IMR-90 (cell line): ENCODE measurements around the gene MAOA. TPM values are rescaled to one million over a fixed set of nuclear protein-coding genes. Genes with fewer than 3 reads are reported as not detected.

ENCODE experiments used
- ATAC-seq: fragments of 200-7000 bp; cut with Tn5 transposase; 2 replicates; pipeline ENCODE4 v1.9.1; 2020; ENCODE audit warnings: low read depth, mild to moderate bottlenecking, moderate library complexity
- BruUV-seq: library from RNA; stranded (reverse); fragments of 400-500 nt; replicated peaks from 2 replicates; lab custom pipeline; 2021; lab: Mats Ljungman, UMichigan
- CTCF ChIA-PET: fragments of 300-600 bp; formaldehyde crosslinking; extraction: SDS; loops from one replicate; lab custom pipeline; 2021; ENCODE audit warnings: antibody characterized with exemption; lab: Yijun Ruan, JAX
- POLR2A ChIA-PET: fragments of 300-600 bp; sonication (Branson Sonifier 250); formaldehyde crosslinking; loops from one replicate; lab custom pipeline; 2022; ENCODE audit warnings: antibody characterized with exemption; ENCODE audit not compliant: unreplicated experiment; lab: Charles Lee
- DNase-seq: peaks from one replicate; pipeline ENCODE4 v3.0.0; 2013
- H2AFZ ChIP-seq: replicated peaks from 2 replicates; pipeline ENCODE3; 2013; ENCODE audit warnings: low read length, mild to moderate bottlenecking; ENCODE audit not compliant: poor library complexity
- H2AK5ac ChIP-seq: 2 replicates; pipeline ENCODE4 v1.6.1; 2013; ENCODE audit warnings: low read depth, low read length, inconsistent platforms
- H2AK9ac ChIP-seq: replicated peaks from 2 replicates; pipeline ENCODE3; 2013; ENCODE audit warnings: mild to moderate bottlenecking, low read depth, low read length, moderate library complexity; ENCODE audit not compliant: poor library complexity
- H2BK120ac ChIP-seq: 2 replicates; pipeline ENCODE4 v1.6.1; 2013; ENCODE audit warnings: low read depth, low read length, inconsistent platforms
- H2BK15ac ChIP-seq: 3 replicates; pipeline ENCODE4 v1.6.1; 2013; ENCODE audit warnings: low read depth, low read length, inconsistent platforms
- H2BK20ac ChIP-seq: 2 replicates; pipeline ENCODE4 v1.6.1; 2013; ENCODE audit warnings: low read depth, mild to moderate bottlenecking, inconsistent platforms, low read length, moderate library complexity
- H2BK5ac ChIP-seq: 2 replicates; pipeline ENCODE4 v1.6.1; 2013; ENCODE audit warnings: mild to moderate bottlenecking, low read depth, low read length, inconsistent platforms; ENCODE audit not compliant: poor library complexity, severe bottlenecking
- H3K14ac ChIP-seq: replicated peaks from 2 replicates; pipeline ENCODE4 v1.6.1; 2013; ENCODE audit warnings: low read depth, low read length, inconsistent platforms
- H3K18ac ChIP-seq: 2 replicates; pipeline ENCODE4 v1.6.1; 2013; ENCODE audit warnings: low read depth, low read length, control low read depth
- H3K23ac ChIP-seq: 2 replicates; pipeline ENCODE4 v1.6.1; 2013; ENCODE audit warnings: low read depth, low read length, inconsistent platforms
- H3K27ac ChIP-seq: 2 replicates; pipeline ENCODE4 v1.5.1; 2013; ENCODE audit warnings: mild to moderate bottlenecking, control low read depth, low read length; ENCODE audit not compliant: insufficient read depth
- H3K27me3 ChIP-seq: 2 replicates; pipeline ENCODE4 v1.6.1; 2013; ENCODE audit warnings: low read length; ENCODE audit not compliant: control insufficient read depth, insufficient read depth
- H3K36me3 ChIP-seq: 2 replicates; pipeline ENCODE4 v1.6.1; 2013; ENCODE audit warnings: low read length, mixed read lengths; ENCODE audit not compliant: control insufficient read depth, insufficient read depth
- H3K4ac ChIP-seq: 2 replicates; pipeline ENCODE4 v1.6.1; 2013; ENCODE audit warnings: low read depth, low read length, inconsistent platforms
- H3K4me1 ChIP-seq: 2 replicates; pipeline ENCODE4 v1.6.1; 2013; ENCODE audit warnings: low read length, mixed read lengths; ENCODE audit not compliant: control insufficient read depth, insufficient read depth
- H3K4me2 ChIP-seq: 2 replicates; pipeline ENCODE4 v1.6.1; 2013; ENCODE audit warnings: low read depth, mild to moderate bottlenecking, control low read depth, low read length, moderate library complexity
- H3K4me3 ChIP-seq: 2 replicates; pipeline ENCODE4 v1.5.1; 2013; ENCODE audit warnings: low read depth, mild to moderate bottlenecking, control low read depth, low read length, moderate library complexity; ENCODE audit not compliant: insufficient read depth
- H3K56ac ChIP-seq: 2 replicates; pipeline ENCODE4 v1.6.1; 2013; ENCODE audit warnings: low read length, inconsistent platforms; ENCODE audit not compliant: insufficient read depth; ENCODE audit errors: extremely low read depth
- H3K79me1 ChIP-seq, 2 experiments: 2 replicates each; pipeline ENCODE4 v1.6.1; 2013; ENCODE audit warnings: low read length in 2 of 2, inconsistent platforms in 1 of 2, low read depth in 1 of 2
- H3K9ac ChIP-seq: 2 replicates; pipeline ENCODE4 v1.6.1; 2013; ENCODE audit warnings: low read depth, low read length, control low read depth
- H3K9me1 ChIP-seq: 2 replicates; pipeline ENCODE4 v1.6.1; 2013; ENCODE audit warnings: low read length, inconsistent platforms; ENCODE audit not compliant: insufficient read depth
- H3K9me3 ChIP-seq: 2 replicates; pipeline ENCODE4 v1.6.1; 2013; ENCODE audit warnings: low read length; ENCODE audit not compliant: control insufficient read depth, insufficient read depth
- H4K20me1 ChIP-seq: 2 replicates; pipeline ENCODE4 v1.6.1; 2013; ENCODE audit warnings: low read length, inconsistent platforms; ENCODE audit not compliant: insufficient read depth
- H4K5ac ChIP-seq: 2 replicates; pipeline ENCODE4 v1.6.1; 2013; ENCODE audit warnings: mild to moderate bottlenecking, low read depth, low read length, control low read depth
- H4K8ac ChIP-seq, 2 experiments: 2 replicates each; pipeline ENCODE4 v1.6.1; 2013; ENCODE audit warnings: low read depth in 2 of 2, low read length in 2 of 2, control low read depth in 1 of 2, inconsistent platforms in 1 of 2
- H4K91ac ChIP-seq: 2 replicates; pipeline ENCODE4 v1.6.1; 2013; ENCODE audit warnings: low read depth, low read length, inconsistent platforms; ENCODE audit not compliant: insufficient read depth
- CHD1 ChIP-seq: IDR thresholded peaks from 2 replicates; pipeline ENCODE4 v1.6.1; 2012; ENCODE audit warnings: low read depth, low read length, improper control_type of control experiment
- CTCF ChIP-seq: conservative IDR thresholded peaks from 2 replicates; pipeline ENCODE4 v1.5.1; 2012; ENCODE audit warnings: mild to moderate bottlenecking, low read depth, low read length, improper control_type of control experiment
- ELK1 ChIP-seq: fragments of 150-350 bp; IDR thresholded peaks from 2 replicates; pipeline ENCODE4 v1.6.1; 2016; ENCODE audit warnings: low read depth, mild to moderate bottlenecking, low read length, moderate library complexity, borderline replicate concordance
- FOS ChIP-seq: fragments of 150-350 bp; IDR thresholded peaks from 2 replicates; pipeline ENCODE4 v1.6.1; 2016; ENCODE audit warnings: low read depth, low read length
- MAZ ChIP-seq: IDR thresholded peaks from 2 replicates; pipeline ENCODE4 v1.6.1; 2012; ENCODE audit warnings: low read depth, mild to moderate bottlenecking, low read length, improper control_type of control experiment, moderate library complexity, borderline replicate concordance
- MXI1 ChIP-seq: IDR thresholded peaks from 2 replicates; pipeline ENCODE4 v1.6.1; 2012; ENCODE audit warnings: low read depth, mild to moderate bottlenecking, low read length, moderate library complexity, borderline replicate concordance
- NFE2L2 ChIP-seq: fragments of 150-350 bp; IDR thresholded peaks from 2 replicates; pipeline ENCODE4 v1.6.1; 2016; ENCODE audit warnings: low read depth, mild to moderate bottlenecking, low read length
- POLR2A ChIP-seq: IDR thresholded peaks from 2 replicates; pipeline ENCODE4 v1.6.1; 2012; ENCODE audit warnings: mild to moderate bottlenecking, low read depth, low read length
- RAD21 ChIP-seq: IDR thresholded peaks from 2 replicates; pipeline ENCODE4 v1.6.1; 2012; ENCODE audit warnings: low read length, improper control_type of control experiment
- RCOR1 ChIP-seq: IDR thresholded peaks from 2 replicates; pipeline ENCODE4 v1.6.1; 2012; ENCODE audit warnings: mild to moderate bottlenecking, low read length, improper control_type of control experiment; ENCODE audit not compliant: insufficient replicate concordance
- RFX5 ChIP-seq: IDR thresholded peaks from 2 replicates; pipeline ENCODE4 v1.8.0; 2012; ENCODE audit warnings: low read depth, mild to moderate bottlenecking, low read length, moderate library complexity
- SMC3 ChIP-seq: fragments of 150-350 bp; IDR thresholded peaks from 2 replicates; pipeline ENCODE4 v1.6.1; 2016; ENCODE audit warnings: low read depth, mild to moderate bottlenecking, antibody characterized with exemption, low read length, moderate library complexity
- USF2 ChIP-seq: fragments of 150-350 bp; IDR thresholded peaks from 2 replicates; pipeline ENCODE4 v1.6.1; 2017; ENCODE audit warnings: mild to moderate bottlenecking, antibody characterized with exemption, low read length, low read depth
- WGBS, 2 experiments: methylation state at CpG; one replicate each; pipeline versions ENCODE4 v1.1.5 to v1.1.7; 2013; ENCODE audit warnings: missing lambda C conversion rate in 2 of 2; ENCODE audit not compliant: insufficient read length in 1 of 2; ENCODE audit errors: extremely low coverage in 2 of 2; 5-methylcytosine and 5-hydroxymethylcytosine counted together
- dilution Hi-C: fragments of 300-500 bp; cut with HindIII; formaldehyde crosslinking; loops from one replicate; pipeline ENCODE4 v1.14.3; 2018; ENCODE audit warnings: low sequenced_read_pairs; ENCODE audit not compliant: unreplicated experiment
- in situ Hi-C: fragments of 300-500 bp; cut with MboI; formaldehyde crosslinking; loops from 3 replicates; pipeline ENCODE4 v1.14.3; 2019; ENCODE audit warnings: low sequenced_read_pairs, inconsistent platforms, mixed read lengths
- intact Hi-C: fragments of 100-400 bp; cut with micrococcal nuclease; formaldehyde crosslinking; loops from 2 replicates; pipeline ENCODE4 v1.10.0; 2022
- polyA plus RNA-seq, 3 experiments: library from polyadenylated mRNA; depleted of rRNA; stranded (reverse); fragments of >200 nt; gene quantifications; 2 replicates each; pipeline ENCODE4 v1.2.3, GENCODE V29; 2012; ENCODE audit warnings: low replicate concordance in 1 of 3
- total RNA-seq: library from RNA; depleted of rRNA; stranded (reverse); fragments of >200 nt; gene quantifications from 2 replicates; pipeline ENCODE4 v1.2.3, GENCODE V29; 2012

The MAOA gene
- total and polyA plus RNA-seq, 2 of the 4 experiments (the other 2 are of a cell fraction) = 0.14 to 0.36 TPM

- Histone ChIP-seq H3K9me1 (no peaks in the 10 kb centered on the region), H3K18ac (no peak overlapping the region), H2AK9ac (no peak overlapping the region), H2BK120ac (no peak overlapping the region), H3K4me1 (no peaks in the 10 kb centered on the region), H4K91ac (no peak overlapping the region), H3K27me3 (peaks cover 3% of the 10 kb centered on the region; the same call in 1 of the 2 replicates), H2BK15ac (no peak overlapping the region), H3K4me2 (no peak overlapping the region), H3K36me3 (no peaks in the 10 kb centered on the region), H3K9me3 (no peaks in the 10 kb centered on the region), H3K56ac (no peak overlapping the region), H4K5ac (no peak overlapping the region), H3K4me3 (no peak overlapping the region), H3K23ac (no peak overlapping the region), H2AFZ (no peak overlapping the region), H3K9ac (no peak overlapping the region), H2AK5ac (no peak overlapping the region), H4K8ac (no peak overlapping the region), H2BK20ac (no peak overlapping the region), H3K14ac (no peak overlapping the region), H3K4ac (no peak overlapping the region), H2BK5ac (no peak overlapping the region), H4K20me1 (no peaks in the 10 kb centered on the region), H3K79me1 (no peaks in the 10 kb centered on the region), H3K27ac (no peak overlapping the region)
- TF ChIP-seq MAZ (no peak), MXI1 (no peak), CHD1 (no peak), RCOR1 (no peak), RAD21 (no peak), CTCF (no peak), ELK1 (no peak), SMC3 (no peak), NFE2L2 (no peak), FOS (no peak), USF2 (no peak), POLR2A (no peak), RFX5 (no peak)
- in situ Hi-C loops (no loop called here), dilution Hi-C loops (no loop called here), intact Hi-C loops (no loop called here)
- CTCF ChIA-PET = no interaction called here
- no peak for DNase-seq
- BruUV-seq = no TSS peak
- POLR2A ChIA-PET = no interaction called here
- no CpG with 5 or more reads among the region's 7 CpGs for WGBS, 2 experiments
- no peak for ATAC-seq
Measured at GRCh38 chrX:43731086-43731485, 75.0 kb downstream of the MAOA start.
